AG04450 (cell line): ENCODE results near the gene OR2V1. TPM values are rescaled to one million over a fixed set of nuclear protein-coding genes. Genes with fewer than 3 reads are reported as not detected.
"Not testable (repeated sequence)": the region's sequence is repeated elsewhere in the genome, so short reads cannot be mapped to it uniquely, and the experiment has no call there.

Source experiments
- CTCF ChIA-PET: fragments of 300-600, 350-600 bp; formaldehyde crosslinking; extraction: SDS; loops from one replicate; lab custom pipeline; 2022; ENCODE audit warnings: antibody characterized with exemption, inconsistent platforms; lab: Charles Lee
- POLR2A ChIA-PET: fragments of 350-600 bp; formaldehyde crosslinking; extraction: SDS; loops from one replicate; lab custom pipeline; 2021; ENCODE audit warnings: antibody characterized with exemption, inconsistent platforms; lab: Yijun Ruan, JAX
- DNase-seq: peaks from one replicate; pipeline ENCODE4 v3.0.0-alpha.2; 2011; ENCODE audit warnings: low read depth, low spot score
- H3K27ac ChIP-seq: one replicate; pipeline ENCODE4 v1.5.1; 2012; ENCODE audit warnings: low read depth, low read length, control low read depth
- H3K27me3 ChIP-seq: one replicate; pipeline ENCODE4 v1.6.0; 2012; ENCODE audit warnings: low read length; ENCODE audit not compliant: control insufficient read depth, insufficient read depth
- H3K4me3 ChIP-seq: 2 replicates; pipeline ENCODE4 v1.5.1; 2011; ENCODE audit warnings: mild to moderate bottlenecking, low read depth, low read length, control low read depth
- H3K9me3 ChIP-seq: 2 replicates; pipeline ENCODE4 v1.5.1; 2012; ENCODE audit warnings: low read length; ENCODE audit not compliant: control insufficient read depth, insufficient read depth
- polyA minus RNA-seq: library from RNA; depleted of rRNA, polyadenylated mRNA; stranded (reverse); fragments of >200 nt; gene quantifications from 2 replicates; pipeline ENCODE4 v1.2.3, GENCODE V29; 2011; rRNA and poly(A)+ RNA removed
- polyA plus RNA-seq: library from polyadenylated mRNA; depleted of rRNA; stranded (reverse); fragments of >200 nt; gene quantifications from 2 replicates; pipeline ENCODE4 v1.2.3, GENCODE V29; 2011; rRNA removed
- TF ChIP-seq, protein P1 (sequence below): IDR thresholded peaks from 2 replicates; pipeline ENCODE4 v1.5.1; 2011; ENCODE audit warnings: low read depth, low read length, control low read depth, inconsistent platforms

OR2V1 gene
- polyA plus RNA-seq (not detected in 2 replicates), polyA minus RNA-seq (not detected in 2 replicates)

- TF ChIP-seq, protein P1, sequence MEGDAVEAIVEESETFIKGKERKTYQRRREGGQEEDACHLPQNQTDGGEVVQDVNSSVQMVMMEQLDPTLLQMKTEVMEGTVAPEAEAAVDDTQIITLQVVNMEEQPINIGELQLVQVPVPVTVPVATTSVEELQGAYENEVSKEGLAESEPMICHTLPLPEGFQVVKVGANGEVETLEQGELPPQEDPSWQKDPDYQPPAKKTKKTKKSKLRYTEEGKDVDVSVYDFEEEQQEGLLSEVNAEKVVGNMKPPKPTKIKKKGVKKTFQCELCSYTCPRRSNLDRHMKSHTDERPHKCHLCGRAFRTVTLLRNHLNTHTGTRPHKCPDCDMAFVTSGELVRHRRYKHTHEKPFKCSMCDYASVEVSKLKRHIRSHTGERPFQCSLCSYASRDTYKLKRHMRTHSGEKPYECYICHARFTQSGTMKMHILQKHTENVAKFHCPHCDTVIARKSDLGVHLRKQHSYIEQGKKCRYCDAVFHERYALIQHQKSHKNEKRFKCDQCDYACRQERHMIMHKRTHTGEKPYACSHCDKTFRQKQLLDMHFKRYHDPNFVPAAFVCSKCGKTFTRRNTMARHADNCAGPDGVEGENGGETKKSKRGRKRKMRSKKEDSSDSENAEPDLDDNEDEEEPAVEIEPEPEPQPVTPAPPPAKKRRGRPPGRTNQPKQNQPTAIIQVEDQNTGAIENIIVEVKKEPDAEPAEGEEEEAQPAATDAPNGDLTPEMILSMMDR = no peak
- ChIA-PET POLR2A (no interaction called here), CTCF (no interaction called here)
- Histone ChIP-seq H3K4me3 (no peak within 1 kb of the TSS), H3K27me3 (no peaks in the 10 kb centered on the region), H3K27ac (no peak within 1 kb of the TSS), H3K9me3 (no peaks in the 10 kb centered on the region; the same call in 1 of the 2 replicates)
- no peak for DNase-seq
Measured at GRCh38 chr5:181130832-181131496, at the start of gene OR2V1. TSS of gene OR2V1 (minus strand) at chr5:181131169. CDS start at chr5:181125304, 5,865 bp downstream.

GRCh38 chr5:181177559-181177958, 46.6 kb upstream of the OR2V1 start:
- POLR2A ChIA-PET, H3K27ac ChIP-seq, H3K27me3 ChIP-seq, DNase-seq, H3K4me3 ChIP-seq, H3K9me3 ChIP-seq: not testable (repeated sequence)
- CTCF ChIA-PET = interaction anchor here (0.6 kb wide), 1 partner anchor 308 kb away, joined by 3 read pairs; no protein-coding TSS in a partner anchor

- no peaks in the 10 kb centered on the region; the same call in 1 of the 2 replicates for H3K9me3 ChIP-seq
- H3K27me3 ChIP-seq = no peaks in the 10 kb centered on the region
- TF ChIP-seq, protein P1 = no peak
- no peak overlapping the region for H3K4me3 ChIP-seq
- DNase-seq = no peak
- CTCF ChIA-PET = interaction anchor here (0.7 kb wide), 1 partner anchor 493 kb away, joined by 6 read pairs; no protein-coding TSS in a partner anchor
- POLR2A ChIA-PET = no interaction called here
- H3K27ac ChIP-seq = no peak overlapping the region
Measured at GRCh38 chr5:181176254-181176952, 45.4 kb upstream of the OR2V1 start.

DNA sequence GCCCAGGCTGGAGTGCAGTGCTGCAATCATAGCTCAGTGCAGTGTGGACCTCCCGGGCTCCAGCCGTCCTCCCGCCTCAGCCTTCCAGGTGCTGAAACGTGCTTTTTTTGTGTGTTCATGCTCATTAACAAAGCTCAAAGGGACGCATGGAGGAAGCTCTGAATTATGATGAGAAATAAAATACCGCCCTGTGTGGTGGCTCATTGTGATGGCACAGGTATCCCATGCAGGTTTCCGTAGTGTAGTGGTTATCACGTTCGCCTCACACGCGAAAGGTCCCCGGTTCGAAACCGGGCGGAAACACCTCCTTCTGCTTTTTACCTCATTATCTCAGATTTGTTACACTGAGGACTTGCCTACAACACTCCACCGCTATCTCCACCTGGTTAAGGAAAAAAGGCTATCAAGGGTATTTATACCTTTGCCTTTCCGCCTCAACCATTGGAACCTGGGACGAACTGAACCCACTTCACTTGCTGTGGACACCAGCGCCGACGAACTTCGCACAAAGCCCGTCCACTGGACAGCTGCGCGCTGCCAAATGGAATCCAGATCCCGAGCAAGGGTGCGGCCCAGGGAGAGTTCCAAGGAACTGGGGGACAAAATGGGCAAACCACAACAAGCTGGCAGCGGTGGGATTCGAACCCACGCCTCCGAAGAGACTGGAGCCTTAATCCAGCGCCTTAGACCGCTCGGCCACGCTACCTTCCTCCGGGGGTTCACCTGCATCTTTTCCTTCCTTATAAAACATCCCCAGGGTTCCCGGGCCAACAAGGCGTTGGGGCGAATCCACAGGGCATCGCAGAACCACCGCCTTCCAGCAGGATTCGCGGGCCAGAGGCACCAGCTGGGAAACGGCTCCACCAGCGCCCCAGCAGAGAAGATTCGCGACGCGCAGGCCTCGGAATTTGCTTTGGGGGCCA, 42.7 kb upstream of the OR2V1 start:
- TF ChIP-seq, protein P1 = no peak
- Histone ChIP-seq H3K9me3 (no peaks in the 10 kb centered on the region; the same call in 1 of the 2 replicates), H3K4me3 (peak overlapping the region; percentile 22; the same call in 1 of the 2 replicates), H3K27ac (no peak overlapping the region), H3K27me3 (peaks cover 1% of the 10 kb centered on the region)
- ChIA-PET CTCF (interaction anchor here (1.2 to 1.9 kb wide), 3 partner anchors 11 to 305 kb away, joined by 3 to 17 read pairs (median 4); no protein-coding TSS in a partner anchor), POLR2A (interaction anchor here (2.3 kb wide), 1 partner anchor 10 kb away, joined by 7 read pairs; no protein-coding TSS in a partner anchor)
- no peak for DNase-seq

GRCh38 chr5:181173027-181173419, 42.1 kb upstream of the OR2V1 start:
- H3K9me3 ChIP-seq = no peaks in the 10 kb centered on the region; the same call in 1 of the 2 replicates
- CTCF ChIA-PET = interaction anchor here (1.2 to 1.9 kb wide), 3 partner anchors 12 to 305 kb away, joined by 3 to 17 read pairs (median 4); no protein-coding TSS in a partner anchor
- peaks cover 2% of the 10 kb centered on the region for H3K27me3 ChIP-seq
- H3K4me3 ChIP-seq = peak overlapping the region; percentile 22
- POLR2A ChIA-PET = interaction anchor here (2.3 kb wide), 1 partner anchor 11 kb away, joined by 7 read pairs; no protein-coding TSS in a partner anchor
- TF ChIP-seq, protein P1 = peak; percentile 20; the same call in 1 of the 2 replicates
- no peak for DNase-seq
- no peak overlapping the region for H3K27ac ChIP-seq
